ENCODE results near the gene SCAMP4. TPM values are rescaled to one million over a fixed set of nuclear protein-coding genes. Genes with fewer than 3 reads are reported as not detected.

Gene SCAMP4
- total and polyA plus RNA-seq, 2 of the 13 experiments (the other 11 are each of a cell fraction or from before 2014, with no cell fraction given) = 10.7 to 13.7 TPM

- peak; percentile 93 for TF ChIP-seq UBTF (CRISPR knock-in tag; IDR thresholded peaks at IDR 0.05)
- 0 out of 2 replicates have a peak, but pooled peaks have one; percentile 19 for TF ChIP-seq ZNF740 (CRISPR knock-in tag; IDR thresholded peaks at IDR 0.05)
- TF ChIP-seq ZNF343 (CRISPR knock-in tag; IDR thresholded peaks at IDR 0.05) = 0 out of 2 replicates have a peak, but pooled peaks have one; percentile 33
- peak; percentile 51; the same call in 1 of the 2 replicates for TF ChIP-seq ZNF772 (CRISPR knock-in tag; IDR thresholded peaks at IDR 0.05)
These were observed 34.0 kb upstream of the SCAMP4 start (continued) for GRCh38 chr19:1871140-1871597.

- Histone ChIP-seq H3K4me3 (replicated peaks in 1 of 3; ENCODE audit: insufficient read depth in 1 of 3, low read depth in 2 of 3, low read length in 3 of 3) (peak overlapping the region in 1 of 3 experiments; percentile 19; a peak in 2 of 6 replicates), H3K4me2 (ENCODE audit: low read depth, low read length) (peak overlapping the region; percentile 78), H3K79me2 (ENCODE audit: insufficient read depth, low read length) (peaks cover 32% of the 10 kb centered on the region), H3K9me3 (ENCODE audit: low read length) (no peaks in the 10 kb centered on the region), H2AFZ (ENCODE audit: low read length) (no peak overlapping the region), H4K20me1 (ENCODE audit: insufficient read depth, low read length) (peaks cover 6% of the 10 kb centered on the region; the same call in 1 of the 2 replicates), H3K9ac (ENCODE audit: insufficient read depth, low read depth, low read length) (no peak overlapping the region), H3K27me3 (ENCODE audit: control insufficient read depth in 1 of 2, insufficient read depth in 2 of 2, low read length in 2 of 2) (no peaks in the 10 kb centered on the region), H3K36me3 (replicated peaks in 1 of 2; ENCODE audit: control insufficient read depth in 1 of 2, insufficient read depth in 2 of 2, low read length in 2 of 2) (peaks cover 0 to 2% of the 10 kb centered on the region in 2 experiments; a peak in 2 of 5 replicates), H3K27ac (ENCODE audit: extremely low read length, insufficient read depth, low read length) (peak overlapping the region; percentile 83), H3K4me1 (ENCODE audit: insufficient read depth, low read length) (peaks cover 83% of the 10 kb centered on the region)
- in situ Hi-C loops (cut with HindIII; ENCODE audit: extremely low pct_ligation_motif_present, low pct_unique_long_range_greater_than_20kb) (no loop called here), intact Hi-C loops (cut with micrococcal nuclease; ENCODE audit: unreplicated experiment) (no loop called here)
- 79% methylated on average over 2 of the region's 13 CpGs for WGBS (ENCODE audit: low lambda C conversion rate)
- no peak for DNase-seq (ENCODE audit: low spot score)
- FAIRE-seq = no peak
- peak; percentile 2; the same call in 2 of the 3 replicates for ATAC-seq
- ChIA-PET POLR2A (interaction anchor here (0.7 to 1.4 kb wide), 2 partner anchors 26 to 31 kb away, joined by 4 to 6 read pairs; no protein-coding TSS in a partner anchor), CTCF (ENCODE audit: low intra/inter-chr PET ratio, low total read pairs) (no interaction called here)
- BruUV-seq (replicated peaks) = no TSS peak
- peak; percentile 10; the same call in 1 of the 2 replicates for TF ChIP-seq ZBTB7B (CRISPR knock-in tag; IDR thresholded peaks at IDR 0.05)
- TF ChIP-seq ZNF501 (CRISPR knock-in tag; IDR thresholded peaks at IDR 0.05) = peak; percentile 7; the same call in 1 of the 2 replicates
- TF ChIP-seq HIVEP1 (CRISPR knock-in tag; IDR thresholded peaks at IDR 0.05) = no peak
- peak; percentile 12; the same call in 1 of the 2 replicates for TF ChIP-seq PATZ1 (CRISPR knock-in tag; IDR thresholded peaks at IDR 0.05)
- TF ChIP-seq HNF1B (CRISPR knock-in tag; IDR thresholded peaks at IDR 0.05) = 0 out of 2 replicates have a peak, but pooled peaks have one; percentile 13
- peak; percentile 37; the same call in 1 of the 2 replicates for TF ChIP-seq ZC3H13 (CRISPR knock-in tag; IDR thresholded peaks at IDR 0.05)
- no peak for TF ChIP-seq ZNF510 (CRISPR knock-in tag; IDR thresholded peaks at IDR 0.05; ENCODE audit: low read depth)
- TF ChIP-seq ATF4 (CRISPR knock-in tag; IDR thresholded peaks at IDR 0.05) = 0 out of 4 replicates have a peak, but pooled peaks of 1 of the 2 experiments have one; percentile 8
These were observed 33.6 kb upstream of the SCAMP4 start for GRCh38 chr19:1871630-1872029.

Data from HepG2 (cell line).